GM13976 (cell line): ENCODE results near the gene PSMB8.

Experiments
- DNase-seq: peaks from one replicate; pipeline ENCODE4 v3.0.0; 2012; ENCODE audit warnings: low spot score
- in situ Hi-C: fragments of 300-500 bp; cut with MboI; formaldehyde crosslinking; loops from one replicate; pipeline ENCODE4 v1.12.0; 2022; ENCODE audit warnings: low sequenced_read_pairs, mixed read lengths, inconsistent platforms; ENCODE audit not compliant: unreplicated experiment
- TF ChIP-seq, protein P1 (sequence below): IDR thresholded peaks from 2 replicates; pipeline ENCODE4 v1.5.1; 2012; ENCODE audit warnings: borderline replicate concordance, mild to moderate bottlenecking; ENCODE audit not compliant: insufficient read depth; ENCODE audit errors: extremely low read depth, missing control alignments, control extremely low read depth

PSMB8 gene

DNA sequence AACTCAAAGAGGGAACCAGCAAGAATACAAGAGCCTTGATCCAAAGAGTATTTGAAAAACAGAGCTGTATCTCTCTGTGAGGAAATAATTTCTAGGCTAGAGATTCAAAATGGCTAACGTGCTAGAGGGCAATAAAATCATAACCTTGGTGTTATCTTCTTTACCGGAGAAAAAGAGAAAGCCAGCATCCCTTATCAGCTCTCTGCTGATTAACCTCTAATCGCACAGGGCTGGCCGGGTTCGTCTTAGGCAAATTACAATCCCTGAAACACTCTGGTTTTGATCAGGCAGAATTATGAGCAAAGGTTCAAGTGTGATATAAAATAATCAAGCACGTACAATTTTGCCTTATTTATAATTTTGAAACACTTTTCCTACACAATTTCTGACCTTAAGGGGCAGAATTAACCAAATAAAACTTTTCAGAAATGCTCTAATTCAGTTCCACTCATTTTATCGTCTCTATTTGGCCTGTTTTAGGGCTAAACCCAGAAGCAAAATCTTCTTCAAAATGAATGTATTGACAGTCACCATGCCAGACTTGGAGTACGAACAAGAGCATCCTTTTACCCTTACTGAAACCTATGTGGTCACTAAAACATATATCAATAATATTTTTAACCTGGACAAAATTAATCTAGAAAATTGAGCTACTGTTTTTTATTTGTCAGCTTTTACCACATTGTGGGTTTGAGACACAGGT lies 23.9 kb upstream of the PSMB8 start:
- in situ Hi-C loops, result no loop called here

DNA sequence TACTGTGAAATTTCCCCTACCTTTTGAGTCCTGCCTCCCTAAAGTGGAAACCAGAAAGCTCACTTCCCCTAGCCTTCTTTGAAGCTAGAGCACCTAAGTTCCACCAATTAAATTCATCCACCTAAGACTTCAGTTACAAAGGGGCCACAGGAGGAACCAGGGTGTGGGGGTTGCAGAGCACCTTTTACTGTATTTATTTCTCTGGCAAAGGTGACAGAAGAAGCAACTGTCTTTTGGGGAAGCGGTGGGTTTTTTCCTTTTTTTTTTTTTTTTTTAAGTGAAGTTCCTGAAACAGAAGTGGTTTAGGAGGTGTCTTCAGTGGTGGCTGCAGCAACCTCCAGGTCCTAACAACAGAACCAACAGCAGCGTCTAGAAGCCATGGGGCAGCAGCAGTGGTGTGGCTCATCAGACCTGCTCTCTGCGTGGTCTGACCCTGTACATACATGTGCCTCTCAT lies 23.2 kb upstream of the PSMB8 start:
- TF ChIP-seq, protein P1, sequence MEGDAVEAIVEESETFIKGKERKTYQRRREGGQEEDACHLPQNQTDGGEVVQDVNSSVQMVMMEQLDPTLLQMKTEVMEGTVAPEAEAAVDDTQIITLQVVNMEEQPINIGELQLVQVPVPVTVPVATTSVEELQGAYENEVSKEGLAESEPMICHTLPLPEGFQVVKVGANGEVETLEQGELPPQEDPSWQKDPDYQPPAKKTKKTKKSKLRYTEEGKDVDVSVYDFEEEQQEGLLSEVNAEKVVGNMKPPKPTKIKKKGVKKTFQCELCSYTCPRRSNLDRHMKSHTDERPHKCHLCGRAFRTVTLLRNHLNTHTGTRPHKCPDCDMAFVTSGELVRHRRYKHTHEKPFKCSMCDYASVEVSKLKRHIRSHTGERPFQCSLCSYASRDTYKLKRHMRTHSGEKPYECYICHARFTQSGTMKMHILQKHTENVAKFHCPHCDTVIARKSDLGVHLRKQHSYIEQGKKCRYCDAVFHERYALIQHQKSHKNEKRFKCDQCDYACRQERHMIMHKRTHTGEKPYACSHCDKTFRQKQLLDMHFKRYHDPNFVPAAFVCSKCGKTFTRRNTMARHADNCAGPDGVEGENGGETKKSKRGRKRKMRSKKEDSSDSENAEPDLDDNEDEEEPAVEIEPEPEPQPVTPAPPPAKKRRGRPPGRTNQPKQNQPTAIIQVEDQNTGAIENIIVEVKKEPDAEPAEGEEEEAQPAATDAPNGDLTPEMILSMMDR, result no peak
- DNase-seq, result no peak
- in situ Hi-C loops, result no loop called here

More for the DNA sequence above, 23.9 kb upstream of the PSMB8 start:
- TF ChIP-seq, protein P1, result no peak
- DNase-seq, result no peak

DNA sequence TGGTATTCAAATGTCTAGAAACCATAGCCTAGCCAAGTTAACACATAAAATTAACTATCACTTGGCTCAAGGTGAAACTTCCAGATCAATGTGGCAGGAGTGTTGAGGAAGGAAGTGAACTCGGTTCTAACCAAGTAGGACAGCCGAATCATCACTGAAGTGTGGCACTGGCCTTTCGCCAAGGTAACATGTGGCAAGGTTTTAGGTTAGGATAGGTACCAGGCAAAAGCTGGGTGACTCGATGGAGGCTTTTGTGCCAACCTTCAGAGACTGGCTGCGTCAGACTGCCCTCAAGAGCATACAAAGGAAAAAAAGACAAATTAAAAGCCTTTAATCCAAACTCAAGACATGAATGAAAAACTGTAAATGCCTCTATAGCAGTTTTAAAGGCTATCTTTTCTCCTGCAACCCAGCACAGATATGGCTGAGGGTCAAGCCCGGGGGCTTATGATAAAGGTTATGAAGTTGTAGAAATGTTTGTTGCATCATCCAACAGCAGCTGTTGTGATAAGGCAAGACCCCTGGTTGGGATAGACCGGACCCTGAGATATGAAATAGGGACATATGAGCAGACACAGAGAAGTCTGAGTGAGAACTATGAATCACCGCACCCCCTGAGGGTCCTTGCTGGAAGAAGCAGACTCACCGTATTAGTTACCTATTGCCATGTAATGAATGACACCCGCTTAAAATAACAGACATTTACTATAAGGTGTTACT lies 22.0 kb upstream of the PSMB8 start:
- TF ChIP-seq, protein P1, result no peak
- in situ Hi-C loops, result no loop called here
- no peak for DNase-seq

DNA sequence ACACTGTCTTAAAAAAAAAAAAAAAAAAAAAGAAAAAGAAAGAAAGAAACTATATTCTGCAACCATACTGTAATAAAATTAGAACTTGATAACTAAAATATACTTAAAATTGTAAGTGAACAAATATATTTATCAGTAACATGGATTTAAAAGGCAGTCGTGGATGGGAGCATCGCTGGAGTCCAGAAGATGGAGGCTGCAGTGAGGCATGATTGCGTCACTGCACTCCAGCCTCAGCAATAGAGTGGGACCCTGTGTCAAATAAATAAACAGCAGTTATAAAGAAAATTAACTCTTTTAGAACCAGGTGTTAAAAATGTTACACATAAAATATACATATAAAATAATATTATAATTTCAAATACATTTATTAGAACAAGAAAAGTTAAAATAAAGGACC lies 18.9 kb upstream of the PSMB8 start:
- no peak for DNase-seq
- TF ChIP-seq, protein P1, result no peak
- in situ Hi-C loops, result no loop called here

DNA sequence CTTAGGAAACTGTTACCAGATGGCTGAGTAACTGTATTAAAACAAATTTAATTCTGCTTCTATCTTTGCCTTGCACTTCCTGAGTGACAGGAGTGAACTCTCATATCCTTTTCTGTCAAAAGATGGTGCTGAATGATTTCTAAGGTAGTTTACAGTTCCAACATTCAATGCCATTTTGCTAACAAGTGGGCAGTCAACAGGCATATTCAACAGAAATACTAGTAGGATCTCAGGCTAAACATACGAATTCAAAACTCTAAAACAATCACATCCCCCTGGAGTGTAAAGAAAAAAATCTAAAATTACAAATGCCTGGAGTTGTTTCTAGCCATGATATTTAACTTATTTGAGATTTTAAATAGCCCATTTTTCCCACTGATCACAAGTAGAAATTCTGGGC lies 16.8 kb upstream of the PSMB8 start:
- TF ChIP-seq, protein P1, result no peak
- in situ Hi-C loops, result no loop called here
- no peak for DNase-seq

DNA sequence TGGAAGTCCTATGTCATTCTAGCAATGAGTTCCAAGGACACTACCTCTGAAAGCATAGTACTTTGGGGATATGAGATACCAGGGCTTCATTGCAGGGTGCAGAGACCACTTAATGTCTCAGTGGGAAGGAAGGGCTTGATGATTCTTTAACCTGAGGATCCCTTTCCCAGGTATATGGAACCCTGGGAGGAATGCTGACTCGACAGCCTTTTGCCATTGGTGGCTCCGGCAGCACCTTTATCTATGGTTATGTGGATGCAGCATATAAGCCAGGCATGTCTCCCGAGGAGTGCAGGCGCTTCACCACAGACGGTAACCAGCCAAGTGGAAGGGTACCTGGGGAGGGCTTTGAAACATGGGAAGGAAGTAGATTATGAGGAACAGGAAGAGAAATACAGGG lies 14.3 kb upstream of the PSMB8 start:
- no peak for DNase-seq
- TF ChIP-seq, protein P1, result no peak
- in situ Hi-C loops, result no loop called here
